Measurements from ENCODE around the gene CHN2.

DNA sequence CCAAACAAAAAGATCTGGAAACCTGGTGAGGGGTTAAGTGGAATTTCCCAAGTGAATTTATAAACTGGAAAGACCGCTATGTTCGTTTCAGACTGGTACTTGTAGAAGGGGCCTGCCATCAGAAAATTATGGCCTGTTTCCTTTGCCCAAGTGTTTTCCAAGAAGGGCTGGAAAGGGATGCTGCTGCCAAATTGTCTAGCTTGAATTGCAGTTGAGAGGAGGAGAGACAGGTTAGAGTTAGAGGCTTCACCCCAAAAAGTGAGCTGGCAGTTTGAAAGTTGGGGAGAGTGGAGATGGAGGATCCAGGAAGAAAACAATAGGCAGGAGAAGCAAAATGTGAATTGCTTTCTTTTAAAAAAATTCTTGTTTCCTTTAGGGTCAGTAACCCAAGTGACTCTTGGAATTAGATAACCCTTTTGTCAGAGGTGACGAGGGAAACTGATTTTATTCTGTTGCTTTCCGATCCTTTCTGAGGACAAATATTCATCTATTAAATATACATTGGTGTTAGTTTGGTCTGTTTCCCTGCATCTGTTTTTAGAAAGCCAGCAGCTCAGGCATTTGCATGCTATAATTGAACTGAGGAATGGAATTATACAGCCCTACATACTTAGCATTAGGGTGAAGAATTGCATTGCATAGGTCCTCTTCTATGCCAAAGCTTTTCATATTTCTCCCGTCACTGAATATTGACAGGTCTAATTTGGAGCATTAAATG, 286.5 kb downstream of the CHN2 start:
- TF ChIP-seq ZNF384 (IDR thresholded peaks at IDR 0.05) (no peak), ELF4 (IDR thresholded peaks at IDR 0.05) (no peak), BHLHE40 (IDR thresholded peaks at IDR 0.05; ENCODE audit: borderline replicate concordance) (no peak), SP1 (IDR thresholded peaks at IDR 0.05) (no peak), NFRKB (IDR thresholded peaks at IDR 0.05) (no peak), FOXM1 (IDR thresholded peaks at IDR 0.05; ENCODE audit: borderline replicate concordance) (no peak)
